ENCODE results near the gene EMB.
A peak's percentile ranks its signal among the peaks of the same experiment; 100 is the strongest.
"Not testable (repeated sequence)": the region's sequence is repeated elsewhere in the genome, so short reads cannot be mapped to it uniquely, and the experiment has no call there.

Gene EMB

DNA sequence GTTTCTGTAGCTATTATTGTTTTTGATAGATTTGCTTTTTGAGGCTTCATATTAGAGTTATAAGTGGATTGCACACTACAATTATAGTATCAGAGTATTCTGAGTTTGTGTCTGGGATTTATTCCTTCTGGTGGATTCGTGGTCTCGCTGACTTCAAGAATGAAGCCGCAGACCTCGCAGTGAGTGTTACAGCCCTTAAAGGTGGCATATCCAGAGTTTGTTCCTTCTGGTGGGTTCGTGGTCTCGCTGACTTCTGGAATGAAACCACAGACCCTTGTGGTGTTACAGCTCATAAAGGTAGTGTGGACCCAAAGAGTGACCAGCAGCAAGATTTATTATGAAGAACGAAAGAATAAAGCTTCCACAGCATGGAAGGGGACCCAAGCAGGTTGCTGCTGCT lies 6.9 kb upstream of the EMB start:
- no peak overlapping the region for H3K4me3 ChIP-seq (ENCODE audit: low read length)
- no peak for DNase-seq (ENCODE audit: low read depth)
- TF ChIP-seq, protein P1, sequence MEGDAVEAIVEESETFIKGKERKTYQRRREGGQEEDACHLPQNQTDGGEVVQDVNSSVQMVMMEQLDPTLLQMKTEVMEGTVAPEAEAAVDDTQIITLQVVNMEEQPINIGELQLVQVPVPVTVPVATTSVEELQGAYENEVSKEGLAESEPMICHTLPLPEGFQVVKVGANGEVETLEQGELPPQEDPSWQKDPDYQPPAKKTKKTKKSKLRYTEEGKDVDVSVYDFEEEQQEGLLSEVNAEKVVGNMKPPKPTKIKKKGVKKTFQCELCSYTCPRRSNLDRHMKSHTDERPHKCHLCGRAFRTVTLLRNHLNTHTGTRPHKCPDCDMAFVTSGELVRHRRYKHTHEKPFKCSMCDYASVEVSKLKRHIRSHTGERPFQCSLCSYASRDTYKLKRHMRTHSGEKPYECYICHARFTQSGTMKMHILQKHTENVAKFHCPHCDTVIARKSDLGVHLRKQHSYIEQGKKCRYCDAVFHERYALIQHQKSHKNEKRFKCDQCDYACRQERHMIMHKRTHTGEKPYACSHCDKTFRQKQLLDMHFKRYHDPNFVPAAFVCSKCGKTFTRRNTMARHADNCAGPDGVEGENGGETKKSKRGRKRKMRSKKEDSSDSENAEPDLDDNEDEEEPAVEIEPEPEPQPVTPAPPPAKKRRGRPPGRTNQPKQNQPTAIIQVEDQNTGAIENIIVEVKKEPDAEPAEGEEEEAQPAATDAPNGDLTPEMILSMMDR (conservative IDR thresholded peaks at IDR 0.05; ENCODE audit: low read length) = no peak

DNA sequence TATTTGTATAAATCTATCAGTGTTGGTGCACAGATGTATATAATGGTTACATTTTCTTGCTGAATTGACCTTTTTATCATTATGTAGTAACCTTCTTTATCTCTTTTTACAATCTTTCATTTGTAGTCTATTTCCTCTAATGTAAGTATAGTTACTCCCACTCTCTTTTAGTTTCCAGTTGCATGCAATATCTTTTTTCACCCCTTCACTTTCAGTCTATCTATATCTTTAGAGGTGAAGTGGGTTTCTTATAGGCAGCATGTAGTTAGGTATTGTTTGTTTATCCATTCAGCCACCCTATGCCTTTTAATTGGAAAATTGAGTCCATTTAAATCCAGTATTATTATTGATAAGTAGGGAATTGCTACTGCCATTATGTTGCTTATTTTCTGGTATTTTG lies 6.1 kb upstream of the EMB start:
- DNase-seq (ENCODE audit: low read depth) = no peak
- H3K4me3 ChIP-seq (ENCODE audit: low read length) = no peak overlapping the region

DNA sequence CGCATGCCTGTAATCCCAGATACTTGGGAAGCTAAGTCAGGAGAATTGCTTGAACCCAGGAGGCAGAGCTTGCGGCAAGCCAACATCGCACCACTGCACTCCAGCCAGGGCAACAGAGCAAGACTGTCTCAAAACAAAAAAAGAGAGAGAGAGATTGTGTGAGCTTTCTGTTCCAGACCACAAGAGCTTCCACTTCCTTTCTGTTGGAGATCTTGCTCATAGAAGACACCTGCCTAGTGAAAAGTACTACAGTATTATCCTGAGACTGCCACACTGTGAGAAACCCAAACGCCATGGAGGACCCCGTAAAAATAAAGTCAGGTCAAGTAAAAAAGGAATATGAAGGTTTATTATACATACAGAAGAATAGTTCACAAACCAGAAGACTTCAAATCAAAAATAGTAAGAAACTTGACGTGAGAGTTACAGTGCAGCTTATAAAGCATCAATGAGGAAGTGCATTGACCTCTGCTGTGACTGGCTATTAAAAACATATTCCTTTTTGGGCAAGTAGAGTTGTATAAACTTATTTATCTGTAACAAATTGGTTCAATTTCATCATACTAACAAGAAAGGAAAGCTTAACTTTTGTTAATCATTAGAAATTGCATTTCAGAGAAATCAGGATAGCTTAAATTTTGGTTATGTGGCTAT lies 4.3 kb upstream of the EMB start:
- H3K4me3 ChIP-seq (ENCODE audit: low read length) = no peak overlapping the region
- TF ChIP-seq, protein P1 (conservative IDR thresholded peaks at IDR 0.05; ENCODE audit: low read length) = no peak
- no peak for DNase-seq (ENCODE audit: low read depth)

More for the DNA sequence above, 6.1 kb upstream of the EMB start:
- TF ChIP-seq, protein P1 (conservative IDR thresholded peaks at IDR 0.05; ENCODE audit: low read length) = no peak

DNA sequence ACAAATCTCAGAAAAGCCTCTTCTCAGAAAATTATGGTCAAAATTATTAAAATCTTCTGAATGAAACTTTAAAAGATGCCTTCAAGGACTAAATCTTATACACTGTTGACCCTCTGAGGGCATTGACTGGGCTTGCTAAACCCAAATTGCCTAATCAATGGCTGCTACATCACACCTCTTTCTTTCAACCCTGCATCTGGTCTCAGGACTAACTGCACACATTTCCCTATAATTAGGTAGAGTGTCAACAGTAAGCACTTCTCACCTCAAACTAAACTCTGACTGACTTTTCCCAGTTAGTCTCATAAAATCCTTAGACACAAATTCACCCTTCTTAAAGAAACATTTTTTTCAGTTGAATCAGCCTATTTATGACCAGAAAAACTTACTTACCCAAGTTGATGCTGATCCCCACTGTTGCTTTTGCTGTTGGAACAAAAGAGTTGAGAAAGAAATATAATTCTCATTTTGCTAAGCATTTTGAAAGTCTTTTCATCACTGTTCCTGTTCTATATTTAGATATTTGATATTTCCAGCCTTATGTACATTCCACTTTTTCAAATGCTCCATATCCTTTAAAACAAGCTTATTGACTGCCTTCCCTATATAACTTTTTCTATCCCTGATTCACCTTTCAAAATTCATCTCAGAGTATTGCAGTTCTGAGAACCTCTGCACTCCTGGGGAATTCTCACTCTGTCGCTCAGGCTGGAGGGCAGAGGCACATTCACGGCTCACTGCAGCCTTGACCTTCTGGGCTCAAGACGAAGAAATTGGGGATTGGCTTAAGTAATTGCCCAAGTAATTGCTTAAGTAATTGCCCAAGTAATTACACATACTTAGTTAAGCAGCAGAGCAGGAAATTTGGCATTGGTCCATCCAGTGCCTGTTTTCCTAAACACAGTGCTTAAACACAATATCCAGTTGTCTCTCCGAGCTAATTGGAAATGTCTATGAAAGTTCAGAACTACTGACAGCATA lies 1.8 kb upstream of the EMB start:
- DNase-seq (ENCODE audit: low read depth) = not testable (repeated sequence)

DNA sequence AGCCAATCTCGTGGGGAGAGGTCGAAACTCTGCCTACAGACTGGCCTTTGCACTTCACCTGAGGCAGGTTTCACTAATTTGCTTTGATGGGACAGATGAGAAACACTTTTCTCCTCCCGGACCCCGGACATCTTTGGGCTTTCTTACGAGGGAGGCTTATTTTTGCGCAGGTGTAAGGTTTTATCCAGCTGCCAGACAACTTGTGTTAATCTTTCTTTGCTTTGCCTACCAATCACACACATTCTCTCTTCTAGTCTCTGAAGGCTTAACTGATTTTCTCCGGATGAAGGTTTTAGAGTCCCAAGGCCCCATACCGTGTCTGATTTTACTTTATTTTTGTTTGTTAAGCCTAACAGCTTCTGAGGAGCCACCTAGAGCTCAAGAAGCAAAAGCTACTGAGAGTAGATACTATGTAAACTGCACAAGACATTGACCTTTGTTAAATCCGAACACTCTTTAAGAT lies 436 bp upstream of the EMB start:
- TF ChIP-seq, protein P1 (conservative IDR thresholded peaks at IDR 0.05; ENCODE audit: low read length) = no peak
- H3K4me3 ChIP-seq (ENCODE audit: low read length) = peak overlapping the region; percentile 34
- DNase-seq (ENCODE audit: low read depth) = no peak

More for the DNA sequence above, 1.8 kb upstream of the EMB start:
- not testable (repeated sequence) for H3K4me3 ChIP-seq (ENCODE audit: low read length)

DNA sequence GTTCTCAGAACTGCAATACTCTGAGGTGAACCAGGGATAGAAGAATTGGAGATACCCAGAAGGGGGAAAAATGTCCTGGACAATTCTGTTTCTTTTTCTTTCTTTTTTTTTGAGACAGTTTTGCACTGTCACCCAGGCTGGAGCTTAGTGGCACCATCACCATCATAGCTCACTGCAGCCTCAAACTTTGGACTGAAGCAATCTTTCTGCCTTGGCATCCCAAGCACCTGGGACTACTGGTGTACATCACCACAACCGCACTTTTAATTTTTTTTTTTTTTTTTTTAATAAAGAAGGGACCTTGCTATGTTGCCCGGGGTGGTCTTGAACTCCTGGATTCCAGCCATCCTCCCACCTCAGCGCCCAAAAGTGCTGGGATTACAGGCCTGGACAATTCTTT lies 1.9 kb downstream of the EMB start:
- TF ChIP-seq, protein P1 (conservative IDR thresholded peaks at IDR 0.05; ENCODE audit: low read length) = no peak
- H3K4me3 ChIP-seq (ENCODE audit: low read length) = no peak overlapping the region
- no peak for DNase-seq (ENCODE audit: low read depth)

DNA sequence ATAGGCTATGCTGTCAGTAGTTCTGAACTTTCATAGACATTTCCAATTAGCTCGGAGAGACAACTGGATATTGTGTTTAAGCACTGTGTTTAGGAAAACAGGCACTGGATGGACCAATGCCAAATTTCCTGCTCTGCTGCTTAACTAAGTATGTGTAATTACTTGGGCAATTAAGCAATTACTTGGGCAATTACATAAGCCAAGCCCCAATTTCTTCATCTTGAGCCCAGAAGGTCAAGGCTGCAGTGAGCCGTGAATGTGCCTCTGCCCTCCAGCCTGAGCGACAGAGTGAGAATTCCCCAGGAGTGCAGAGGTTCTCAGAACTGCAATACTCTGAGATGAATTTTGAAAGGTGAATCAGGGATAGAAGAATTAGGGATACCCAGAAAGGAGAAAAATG lies 3.0 kb downstream of the EMB start:
- not testable (repeated sequence) for H3K4me3 ChIP-seq (ENCODE audit: low read length); DNase-seq (ENCODE audit: low read depth)

DNA sequence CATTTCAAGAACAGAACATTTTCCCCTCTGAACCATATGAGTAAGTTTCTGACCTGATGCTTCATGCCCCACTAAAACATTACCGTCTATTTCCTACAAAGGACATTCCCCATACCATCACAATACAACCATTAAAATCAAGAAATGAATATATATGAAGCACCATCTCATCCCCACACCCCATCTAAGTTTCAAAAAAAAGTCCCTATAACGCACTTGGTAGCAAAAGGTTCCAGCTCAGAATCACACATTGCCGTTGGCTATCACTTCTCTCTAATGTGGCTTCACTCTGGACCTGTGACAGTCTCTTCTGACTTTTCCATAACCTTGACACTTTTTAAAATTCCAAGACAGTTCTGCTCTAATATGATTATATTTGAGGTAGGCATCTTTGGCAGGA lies 5.9 kb downstream of the EMB start:
- no peak overlapping the region for H3K4me3 ChIP-seq (ENCODE audit: low read length)
- TF ChIP-seq, protein P1 (conservative IDR thresholded peaks at IDR 0.05; ENCODE audit: low read length) = no peak
- no peak for DNase-seq (ENCODE audit: low read depth)

DNA sequence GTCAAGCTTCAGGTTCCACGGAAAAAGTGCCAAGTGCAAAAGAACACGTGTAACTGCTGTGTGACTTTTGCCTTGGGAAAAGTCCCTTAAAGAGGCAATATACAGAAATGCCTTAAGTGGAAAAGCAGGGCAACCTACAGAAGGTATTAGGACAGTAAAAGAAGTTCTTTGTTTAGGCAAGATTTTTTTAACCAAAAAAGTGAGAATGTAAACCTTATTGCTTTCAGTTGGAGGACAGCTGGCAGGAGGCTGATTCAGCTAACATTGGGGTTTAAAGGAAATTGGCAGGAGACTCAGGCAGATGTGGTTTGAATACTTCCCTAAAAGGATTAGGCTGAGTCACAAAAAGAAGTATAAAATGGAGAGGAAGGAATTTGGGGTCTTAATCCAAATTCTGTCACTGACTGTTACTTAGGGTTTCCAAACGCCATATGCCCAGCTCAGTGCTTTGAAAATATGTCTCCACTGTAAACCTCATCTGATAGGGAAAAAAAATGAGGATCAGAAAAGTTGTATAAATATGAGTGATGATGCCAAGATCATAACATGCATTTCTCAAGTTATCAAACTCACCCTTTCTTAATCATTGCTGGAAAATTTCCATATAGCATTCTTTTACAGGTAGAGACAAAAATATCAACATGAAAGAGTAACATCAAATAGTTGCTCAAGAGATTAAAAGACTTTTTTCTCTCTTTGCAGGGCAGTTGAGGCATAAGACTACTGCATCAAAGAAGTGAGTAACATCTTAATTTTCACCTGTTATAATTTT lies 9.8 kb downstream of the EMB start:
- DNase-seq (ENCODE audit: low read depth) = peak; percentile 13
- H3K4me3 ChIP-seq (ENCODE audit: low read length) = not testable (repeated sequence)

DNA sequence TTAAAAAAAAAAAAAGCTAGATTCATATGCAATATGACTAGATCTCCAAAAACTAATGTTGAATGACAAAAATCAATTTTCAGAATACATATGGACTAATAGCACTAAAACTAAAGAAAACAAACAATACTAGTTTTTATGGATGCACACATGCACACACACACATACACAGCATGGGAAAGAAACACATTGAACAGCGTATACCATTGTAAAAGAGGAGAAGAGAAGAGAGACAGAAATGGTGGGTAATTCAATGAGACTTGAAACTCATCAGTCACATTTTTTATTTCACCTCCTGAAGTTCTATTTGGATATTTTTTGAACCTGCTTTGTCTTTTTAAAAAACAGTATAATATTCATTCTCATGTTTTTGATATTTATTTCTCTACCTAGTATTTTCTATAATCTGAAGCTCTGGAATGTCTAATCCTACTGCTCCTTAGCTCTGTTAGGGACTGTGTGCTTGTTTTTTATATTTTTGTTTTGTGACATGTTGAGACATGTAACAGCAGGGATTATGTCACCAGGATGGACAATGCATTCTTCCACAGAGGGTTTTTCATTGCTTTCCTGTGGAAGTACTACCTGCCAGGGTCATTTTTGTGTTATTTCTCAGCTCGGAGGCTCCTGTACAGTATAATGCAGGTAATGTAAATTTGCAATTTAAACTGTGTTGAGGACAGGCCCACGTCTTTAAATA lies 17.8 kb downstream of the EMB start:
- not testable (repeated sequence) for H3K4me3 ChIP-seq (ENCODE audit: low read length); DNase-seq (ENCODE audit: low read depth)
